LNCAP (cell line): ENCODE results near the gene CNOT6.

ENCODE experiments used
- CTCF ChIP-seq: fragments of 450-650 bp; IDR thresholded peaks from 2 replicates; pipeline ENCODE4 v1.5.1; 2017; ENCODE audit warnings: mild to moderate bottlenecking

CNOT6 gene

DNA sequence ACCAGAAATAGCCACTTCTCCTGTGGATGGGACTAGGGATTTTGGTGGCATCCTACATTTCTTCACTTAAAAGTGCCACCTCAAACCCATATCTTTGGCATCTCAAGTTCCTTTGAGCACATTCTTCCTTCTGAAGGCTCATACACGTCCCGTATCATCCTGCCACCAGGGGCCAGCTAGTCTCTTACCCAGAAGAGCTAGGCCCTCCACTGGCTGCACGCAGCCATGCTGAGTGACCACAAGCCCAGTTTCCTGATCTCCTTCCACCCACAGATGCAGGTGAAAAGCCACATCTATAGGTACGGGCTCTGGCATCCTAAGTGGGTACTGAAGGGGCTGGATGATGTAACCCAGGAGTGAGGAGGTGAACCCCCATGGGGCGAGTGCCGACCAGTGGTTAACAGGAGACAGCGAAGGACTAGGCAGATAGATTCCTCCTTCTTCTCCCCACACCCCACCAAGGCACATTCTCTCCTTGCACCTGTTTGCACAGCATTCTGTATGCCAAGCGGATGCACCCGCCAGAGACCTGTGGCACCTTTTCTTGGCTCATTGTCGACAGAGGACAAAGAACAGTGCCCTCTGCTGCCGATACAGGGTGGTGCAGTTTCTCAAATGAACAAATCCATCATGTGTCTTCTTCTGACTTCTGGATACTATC, 111.5 kb downstream of the CNOT6 start:
- peak; percentile 92 for TF ChIP-seq CTCF

DNA sequence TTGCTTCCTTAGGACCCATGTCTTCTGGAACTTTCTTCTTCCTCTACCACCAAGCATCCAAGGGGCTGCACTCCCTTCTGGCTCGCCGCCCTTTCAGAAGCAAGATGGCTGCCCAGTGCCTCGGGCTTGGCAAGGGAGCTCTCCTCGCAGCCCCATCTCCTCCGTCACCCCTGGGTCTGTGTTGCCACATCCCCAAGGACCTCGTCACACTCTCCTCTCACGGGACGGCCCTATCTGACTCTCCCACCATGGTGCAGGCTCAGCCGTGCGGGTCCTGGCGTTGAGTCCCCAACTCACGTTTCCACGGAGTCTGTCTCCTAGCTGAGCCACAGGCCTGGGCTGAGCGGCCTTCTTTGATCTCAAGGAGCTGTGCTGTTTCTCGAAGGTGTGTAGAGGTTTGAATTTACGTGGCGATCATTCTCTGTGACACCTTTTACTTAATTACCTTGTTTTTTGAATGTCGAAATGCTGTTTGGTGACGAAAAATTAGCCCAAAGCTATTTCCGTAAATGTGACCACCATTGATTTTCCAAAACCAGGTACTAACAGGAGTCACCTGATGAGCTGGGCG, 112.1 kb downstream of the CNOT6 start:
- peak; percentile 42; the same call in 1 of the 2 replicates for TF ChIP-seq CTCF

GRCh38 chr5:180607861-180608571, 113.8 kb downstream of the CNOT6 start:
- no peak for TF ChIP-seq CTCF

DNA sequence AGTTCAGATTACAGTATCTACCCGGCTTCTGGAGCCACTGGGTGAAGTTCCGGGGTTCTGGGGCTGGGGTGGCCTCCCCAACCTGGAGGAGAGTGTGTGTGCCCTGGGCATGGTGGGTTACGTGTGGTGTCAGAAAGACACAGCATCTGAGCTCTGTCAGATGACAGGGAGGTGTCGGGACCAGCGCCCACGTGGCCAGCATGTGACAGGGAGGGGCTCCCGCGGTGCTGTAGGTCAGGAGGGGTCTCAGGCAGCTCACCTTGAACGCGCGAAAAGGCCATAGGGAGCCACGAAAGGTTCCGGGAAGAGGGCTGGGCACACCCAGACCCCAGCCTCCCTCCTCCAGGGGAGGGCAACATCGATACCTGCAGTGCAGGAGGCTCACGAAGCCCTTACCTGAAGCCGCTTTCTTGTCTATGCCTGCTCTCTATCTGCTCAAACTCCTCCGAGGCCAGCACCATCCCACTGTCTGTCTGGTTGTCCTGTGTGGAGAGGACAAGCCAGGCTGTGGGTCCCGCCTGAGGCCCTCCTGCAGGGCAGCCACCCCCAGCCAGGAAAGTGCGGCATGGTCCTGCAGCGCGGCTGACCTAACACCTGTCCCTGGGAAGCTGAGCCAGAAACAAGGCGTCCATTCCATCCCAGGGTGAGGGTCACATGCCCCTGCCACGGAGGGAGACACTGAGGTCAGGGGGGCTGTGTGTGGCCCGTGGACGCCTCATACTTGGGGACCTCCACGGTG, 114.6 kb downstream of the CNOT6 start:
- no peak for TF ChIP-seq CTCF

DNA sequence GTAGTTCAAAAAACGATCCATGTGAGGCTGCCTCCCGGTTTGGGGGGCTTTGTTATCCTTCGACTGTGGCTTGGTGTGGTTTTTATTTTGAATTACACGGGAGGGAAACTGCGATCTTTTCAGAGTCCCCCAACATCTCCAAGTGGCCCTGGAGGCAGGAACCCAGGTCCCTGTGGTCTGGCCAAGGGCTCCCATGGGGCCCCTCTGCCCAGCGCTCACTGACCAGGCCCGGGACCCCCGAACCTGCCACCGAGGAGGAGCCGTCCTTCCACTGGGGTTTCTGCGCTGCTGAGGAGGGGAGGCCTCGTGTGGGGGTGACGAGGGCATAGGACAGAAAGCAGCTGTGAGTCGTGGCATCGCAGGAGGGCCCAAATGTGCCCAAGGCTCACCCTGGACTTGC, 115.2 kb downstream of the CNOT6 start:
- TF ChIP-seq CTCF: no peak

DNA sequence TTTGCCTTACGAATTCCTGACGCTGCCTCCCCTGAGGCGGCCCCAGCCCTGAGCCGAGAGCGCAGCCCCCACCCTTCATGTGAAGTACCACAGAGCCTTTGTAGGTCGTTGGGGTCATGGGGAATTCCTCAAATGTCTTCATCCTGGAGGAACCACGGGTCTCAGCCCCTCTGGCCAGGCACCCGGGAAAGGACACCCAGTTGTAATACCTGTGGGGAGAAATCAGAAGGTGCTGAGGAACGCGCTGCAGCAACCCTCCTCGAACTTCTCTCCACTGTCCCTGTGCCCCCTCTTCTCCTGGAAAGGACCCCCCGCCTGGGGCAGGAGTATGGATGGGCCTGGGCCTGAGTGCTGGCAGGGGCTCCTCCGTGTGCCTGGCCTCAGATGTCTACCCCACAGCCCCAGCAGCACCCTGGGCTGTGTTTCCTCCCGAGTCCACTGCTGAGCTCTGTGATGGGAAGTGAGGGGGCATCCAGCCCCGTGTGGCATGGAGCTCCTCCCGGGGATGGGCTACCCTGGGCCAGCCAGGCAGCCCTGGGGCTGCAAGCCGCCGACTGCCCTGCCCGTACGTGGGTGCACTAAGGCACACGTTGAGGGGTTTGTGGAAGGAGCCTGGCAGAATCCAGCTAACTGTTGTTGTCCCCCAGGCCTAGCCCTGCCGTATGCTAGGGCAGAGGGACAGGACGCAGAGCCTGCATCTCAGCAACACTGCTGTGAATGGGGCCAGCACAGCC, 115.8 kb downstream of the CNOT6 start:
- no peak for TF ChIP-seq CTCF
